Measurements from ENCODE around the gene ASS1.

DNA sequence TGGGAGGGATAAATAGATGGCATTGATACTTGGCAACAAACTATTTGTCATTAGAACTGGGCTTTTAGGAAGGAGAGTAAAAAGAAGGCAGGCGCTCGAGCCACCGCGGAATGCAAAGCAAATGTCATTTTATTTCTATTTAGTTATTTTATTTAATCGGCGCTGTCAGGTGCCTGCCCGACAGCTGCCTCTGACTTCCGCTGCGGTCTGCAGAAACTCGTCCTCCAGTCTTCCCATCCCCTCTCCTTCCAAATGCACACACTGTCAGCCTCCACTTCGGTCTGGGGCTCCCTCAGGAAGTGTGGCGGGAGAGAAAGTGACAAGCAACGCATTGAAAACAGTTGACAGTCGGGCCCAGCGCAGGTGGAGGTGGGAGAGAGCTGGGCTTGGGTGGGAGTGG, 29.3 kb downstream of the ASS1 start:
- TF ChIP-seq CTCF (IDR thresholded peaks at IDR 0.05) (no peak), POLR2A (IDR thresholded peaks at IDR 0.05) (no peak)
